Activated T-cell treated with anti-CD3 and anti-CD28 coated beads, Interleukin-2, amount 50 U/mL, for 24 hours (primary cell): ENCODE results near the gene CLCN6.
A peak's percentile ranks its signal among the peaks of the same experiment; 100 is the strongest.
"Not testable (repeated sequence)": the region's sequence is repeated elsewhere in the genome, so short reads cannot be mapped to it uniquely, and the experiment has no call there.

ENCODE experiments used
- DNase-seq: peaks from one replicate; pipeline ENCODE4 v3.0.0-alpha.2; 2020
- H3K27ac Mint-ChIP-seq: 2 replicates; pipeline ENCODE4 v1.8.0; 2020; ENCODE audit warnings: mild to moderate bottlenecking, mixed read lengths
- H3K27me3 Mint-ChIP-seq: 2 replicates; pipeline ENCODE4 v1.8.0; 2020; ENCODE audit warnings: mixed read lengths
- H3K36me3 Mint-ChIP-seq: 2 replicates; pipeline ENCODE4 v1.8.0; 2020; ENCODE audit warnings: low read depth, mixed read lengths
- H3K4me1 Mint-ChIP-seq: 2 replicates; pipeline ENCODE4 v1.8.0; 2020; ENCODE audit warnings: low read depth, mixed read lengths
- H3K4me3 Mint-ChIP-seq: 2 replicates; pipeline ENCODE4 v1.8.0; 2020; ENCODE audit warnings: mild to moderate bottlenecking, moderate library complexity, mixed read lengths
- H3K9me3 Mint-ChIP-seq: 2 replicates; pipeline ENCODE4 v1.8.0; 2020; ENCODE audit warnings: mixed read lengths

Gene CLCN6

GRCh38 chr1:11797525-11798216 lies 8.3 kb upstream of the CLCN6 start:
- no peak for DNase-seq
- Mint-ChIP-seq H3K4me1 (peaks cover 10% of the 10 kb centered on the region), H3K4me3 (no peak overlapping the region), H3K27me3 (no peaks in the 10 kb centered on the region), H3K36me3 (peaks cover 80% of the 10 kb centered on the region), H3K9me3 (no peaks in the 10 kb centered on the region), H3K27ac (no peak overlapping the region)

GRCh38 chr1:11799099-11799498 lies 6.9 kb upstream of the CLCN6 start:
- H3K27ac Mint-ChIP-seq: no peak overlapping the region
- no peaks in the 10 kb centered on the region for H3K9me3 Mint-ChIP-seq
- peaks cover 75% of the 10 kb centered on the region for H3K36me3 Mint-ChIP-seq
- H3K4me1 Mint-ChIP-seq: peaks cover 23% of the 10 kb centered on the region
- H3K27me3 Mint-ChIP-seq: no peaks in the 10 kb centered on the region
- no peak overlapping the region for H3K4me3 Mint-ChIP-seq
- DNase-seq: no peak

- Mint-ChIP-seq H3K9me3 (no peaks in the 10 kb centered on the region), H3K4me1 (peaks cover 30% of the 10 kb centered on the region), H3K36me3 (peaks cover 67% of the 10 kb centered on the region), H3K27ac (no peak overlapping the region), H3K4me3 (no peak overlapping the region), H3K27me3 (no peaks in the 10 kb centered on the region)
- no peak for DNase-seq
These were observed 6.1 kb upstream of the CLCN6 start for GRCh38 chr1:11799896-11800295.

GRCh38 chr1:11800391-11800755 lies 5.6 kb upstream of the CLCN6 start:
- H3K36me3 Mint-ChIP-seq: peaks cover 64% of the 10 kb centered on the region
- H3K9me3 Mint-ChIP-seq: no peaks in the 10 kb centered on the region
- no peak overlapping the region for H3K27ac Mint-ChIP-seq
- no peak overlapping the region for H3K4me3 Mint-ChIP-seq
- no peak for DNase-seq
- no peaks in the 10 kb centered on the region for H3K27me3 Mint-ChIP-seq
- H3K4me1 Mint-ChIP-seq: peaks cover 35% of the 10 kb centered on the region

GRCh38 chr1:11800756-11801433 lies 5.1 kb upstream of the CLCN6 start:
- no peak overlapping the region for H3K27ac Mint-ChIP-seq
- no peak overlapping the region for H3K4me3 Mint-ChIP-seq
- peaks cover 35% of the 10 kb centered on the region for H3K4me1 Mint-ChIP-seq
- no peaks in the 10 kb centered on the region for H3K9me3 Mint-ChIP-seq
- peaks cover 59% of the 10 kb centered on the region for H3K36me3 Mint-ChIP-seq
- H3K27me3 Mint-ChIP-seq: no peaks in the 10 kb centered on the region
- no peak for DNase-seq

GRCh38 chr1:11802616-11802972 lies 3.4 kb upstream of the CLCN6 start:
- Mint-ChIP-seq H3K4me3 (peak overlapping the region; percentile 96), H3K36me3 (peaks cover 59% of the 10 kb centered on the region)
- no peak for DNase-seq

GRCh38 chr1:11802973-11803885 lies 2.8 kb upstream of the CLCN6 start:
- Mint-ChIP-seq H3K27me3 (no peaks in the 10 kb centered on the region), H3K27ac (peak overlapping the region; percentile 90), H3K36me3 (peaks cover 59% of the 10 kb centered on the region), H3K4me1 (peaks cover 55% of the 10 kb centered on the region), H3K4me3 (peak overlapping the region; percentile 96), H3K9me3 (no peaks in the 10 kb centered on the region)
- peak; percentile 77 for DNase-seq

More at GRCh38 chr1:11802616-11802972, 3.4 kb upstream of the CLCN6 start:
- peak overlapping the region; percentile 90 for H3K27ac Mint-ChIP-seq
- peaks cover 50% of the 10 kb centered on the region for H3K4me1 Mint-ChIP-seq
- no peaks in the 10 kb centered on the region for H3K9me3 Mint-ChIP-seq
- no peaks in the 10 kb centered on the region for H3K27me3 Mint-ChIP-seq

GRCh38 chr1:11803924-11804665 lies 1.9 kb upstream of the CLCN6 start:
- Mint-ChIP-seq H3K4me1 (peaks cover 60% of the 10 kb centered on the region), H3K4me3 (peak overlapping the region; percentile 96), H3K27ac (peak overlapping the region; percentile 98), H3K36me3 (peaks cover 60% of the 10 kb centered on the region)
- DNase-seq, H3K9me3 Mint-ChIP-seq, H3K27me3 Mint-ChIP-seq: not testable (repeated sequence)

- Mint-ChIP-seq H3K4me1 (peaks cover 63% of the 10 kb centered on the region), H3K36me3 (peaks cover 62% of the 10 kb centered on the region), H3K27ac (peak overlapping the region; percentile 98), H3K4me3 (peak overlapping the region; percentile 96), H3K9me3 (no peaks in the 10 kb centered on the region), H3K27me3 (no peaks in the 10 kb centered on the region)
- no peak for DNase-seq
These were observed 1.1 kb upstream of the CLCN6 start for GRCh38 chr1:11804666-11805421.

- Mint-ChIP-seq H3K4me1 (peaks cover 63% of the 10 kb centered on the region), H3K4me3 (peak overlapping the region; percentile 96), H3K36me3 (peaks cover 58% of the 10 kb centered on the region), H3K9me3 (no peaks in the 10 kb centered on the region), H3K27me3 (no peaks in the 10 kb centered on the region), H3K27ac (peak overlapping the region; percentile 98)
- DNase-seq: no peak
These were observed 431 bp downstream of the CLCN6 start for GRCh38 chr1:11806307-11806936.

- no peaks in the 10 kb centered on the region for H3K27me3 Mint-ChIP-seq
- peaks cover 58% of the 10 kb centered on the region for H3K4me1 Mint-ChIP-seq
- peak overlapping the region; percentile 98 for H3K27ac Mint-ChIP-seq
- H3K4me3 Mint-ChIP-seq: peak overlapping the region; percentile 96
- no peaks in the 10 kb centered on the region for H3K9me3 Mint-ChIP-seq
- H3K36me3 Mint-ChIP-seq: peaks cover 59% of the 10 kb centered on the region
- no peak for DNase-seq
These were observed 1.1 kb downstream of the CLCN6 start for GRCh38 chr1:11807133-11807532.

GRCh38 chr1:11813021-11813420 lies 7.0 kb downstream of the CLCN6 start:
- DNase-seq: no peak
- H3K4me3 Mint-ChIP-seq: no peak overlapping the region
- H3K27me3 Mint-ChIP-seq: no peaks in the 10 kb centered on the region
- H3K9me3 Mint-ChIP-seq: no peaks in the 10 kb centered on the region
- no peak overlapping the region for H3K27ac Mint-ChIP-seq
- H3K36me3 Mint-ChIP-seq: peaks cover 80% of the 10 kb centered on the region
- peaks cover 10% of the 10 kb centered on the region for H3K4me1 Mint-ChIP-seq

- Mint-ChIP-seq H3K27me3 (no peaks in the 10 kb centered on the region), H3K4me1 (peaks cover 1% of the 10 kb centered on the region), H3K9me3 (no peaks in the 10 kb centered on the region), H3K27ac (no peak overlapping the region), H3K36me3 (peaks cover 78% of the 10 kb centered on the region), H3K4me3 (no peak overlapping the region)
- no peak for DNase-seq
These were observed 11.2 kb downstream of the CLCN6 start for GRCh38 chr1:11817192-11817591.
